ENCODE results near the gene TSSK1B. TPM values are rescaled to one million over a fixed set of nuclear protein-coding genes. Genes with fewer than 3 reads are reported as not detected.
"Not testable (repeated sequence)": the region's sequence is repeated elsewhere in the genome, so short reads cannot be mapped to it uniquely, and the experiment has no call there.

TSSK1B gene, protein sequence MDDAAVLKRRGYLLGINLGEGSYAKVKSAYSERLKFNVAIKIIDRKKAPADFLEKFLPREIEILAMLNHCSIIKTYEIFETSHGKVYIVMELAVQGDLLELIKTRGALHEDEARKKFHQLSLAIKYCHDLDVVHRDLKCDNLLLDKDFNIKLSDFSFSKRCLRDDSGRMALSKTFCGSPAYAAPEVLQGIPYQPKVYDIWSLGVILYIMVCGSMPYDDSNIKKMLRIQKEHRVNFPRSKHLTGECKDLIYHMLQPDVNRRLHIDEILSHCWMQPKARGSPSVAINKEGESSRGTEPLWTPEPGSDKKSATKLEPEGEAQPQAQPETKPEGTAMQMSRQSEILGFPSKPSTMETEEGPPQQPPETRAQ
- total RNA-seq, result not detected
- long read RNA-seq, result 0 reads

DNA sequence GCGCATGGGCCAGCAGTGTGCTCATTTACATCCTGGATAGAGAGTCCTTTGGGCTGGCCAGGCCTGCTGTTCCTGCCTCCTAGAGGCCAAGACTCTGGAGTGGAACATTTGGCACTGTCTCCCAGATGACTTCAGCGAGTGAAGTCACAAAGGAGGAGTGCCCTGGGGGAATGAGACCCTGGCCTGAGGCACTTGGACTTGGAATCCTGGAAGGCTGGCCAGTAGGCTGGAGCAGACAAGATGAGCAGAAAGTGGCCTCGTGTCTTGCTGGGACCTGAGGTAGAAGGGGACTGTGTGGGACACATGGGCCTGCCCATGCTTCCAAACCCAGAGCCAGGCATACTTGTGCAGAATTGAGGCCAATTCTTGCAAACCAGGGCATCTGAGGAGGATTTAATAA is at the start of gene TSSK1B:
Gene TSSK1B (minus strand): TSS at position 101 of the 400 bp plus-strand sequence. CDS start 150 bp downstream, outside the sequence.
- no peaks in the 10 kb centered on the region for H3K36me3 ChIP-seq
- intact Hi-C loops (cut with DNase I), result no loop called here
- TF ChIP-seq, protein P1, sequence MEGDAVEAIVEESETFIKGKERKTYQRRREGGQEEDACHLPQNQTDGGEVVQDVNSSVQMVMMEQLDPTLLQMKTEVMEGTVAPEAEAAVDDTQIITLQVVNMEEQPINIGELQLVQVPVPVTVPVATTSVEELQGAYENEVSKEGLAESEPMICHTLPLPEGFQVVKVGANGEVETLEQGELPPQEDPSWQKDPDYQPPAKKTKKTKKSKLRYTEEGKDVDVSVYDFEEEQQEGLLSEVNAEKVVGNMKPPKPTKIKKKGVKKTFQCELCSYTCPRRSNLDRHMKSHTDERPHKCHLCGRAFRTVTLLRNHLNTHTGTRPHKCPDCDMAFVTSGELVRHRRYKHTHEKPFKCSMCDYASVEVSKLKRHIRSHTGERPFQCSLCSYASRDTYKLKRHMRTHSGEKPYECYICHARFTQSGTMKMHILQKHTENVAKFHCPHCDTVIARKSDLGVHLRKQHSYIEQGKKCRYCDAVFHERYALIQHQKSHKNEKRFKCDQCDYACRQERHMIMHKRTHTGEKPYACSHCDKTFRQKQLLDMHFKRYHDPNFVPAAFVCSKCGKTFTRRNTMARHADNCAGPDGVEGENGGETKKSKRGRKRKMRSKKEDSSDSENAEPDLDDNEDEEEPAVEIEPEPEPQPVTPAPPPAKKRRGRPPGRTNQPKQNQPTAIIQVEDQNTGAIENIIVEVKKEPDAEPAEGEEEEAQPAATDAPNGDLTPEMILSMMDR (IDR thresholded peaks at IDR 0.05), result no peak
- no peak within 1 kb of the TSS for H3K4me3 ChIP-seq
- no peak within 1 kb of the TSS for H3K27ac ChIP-seq
- ATAC-seq (no peak), DNase-seq (no peak)
- H3K9me3 ChIP-seq, result no peaks in the 10 kb centered on the region
- H3K4me1 ChIP-seq, result no peaks in the 10 kb centered on the region
- H3K27me3 ChIP-seq (ENCODE audit: low read depth), result no peaks in the 10 kb centered on the region

DNA sequence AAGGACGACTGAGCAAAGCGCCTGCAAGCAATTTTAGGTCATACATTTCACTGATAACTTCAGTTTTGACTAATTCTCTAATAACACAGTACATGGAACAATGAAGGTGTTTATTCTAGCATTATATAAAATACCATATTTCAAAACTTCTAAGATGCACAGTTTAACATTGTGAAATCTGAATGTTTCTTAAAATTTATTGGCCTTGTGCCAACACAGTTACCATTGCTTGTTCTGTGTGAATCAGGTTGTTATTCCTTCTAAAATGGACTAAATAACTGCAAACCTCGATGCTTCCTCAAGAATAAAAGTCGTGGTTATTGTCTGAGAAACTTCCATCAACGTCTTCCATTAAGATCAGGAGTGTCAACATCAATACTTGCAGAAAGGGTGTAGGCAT is 45.5 kb upstream of the TSSK1B start:
- Histone ChIP-seq H3K4me1 (no peaks in the 10 kb centered on the region), H3K27ac (no peak overlapping the region), H3K27me3 (ENCODE audit: low read depth) (peaks cover 9% of the 10 kb centered on the region), H3K36me3 (no peaks in the 10 kb centered on the region), H3K4me3 (no peak overlapping the region), H3K9me3 (no peaks in the 10 kb centered on the region)
- DNase-seq, result no peak
- ATAC-seq, result no peak
- intact Hi-C loops (cut with DNase I), result no loop called here
- TF ChIP-seq, protein P1 (IDR thresholded peaks at IDR 0.05), result no peak

DNA sequence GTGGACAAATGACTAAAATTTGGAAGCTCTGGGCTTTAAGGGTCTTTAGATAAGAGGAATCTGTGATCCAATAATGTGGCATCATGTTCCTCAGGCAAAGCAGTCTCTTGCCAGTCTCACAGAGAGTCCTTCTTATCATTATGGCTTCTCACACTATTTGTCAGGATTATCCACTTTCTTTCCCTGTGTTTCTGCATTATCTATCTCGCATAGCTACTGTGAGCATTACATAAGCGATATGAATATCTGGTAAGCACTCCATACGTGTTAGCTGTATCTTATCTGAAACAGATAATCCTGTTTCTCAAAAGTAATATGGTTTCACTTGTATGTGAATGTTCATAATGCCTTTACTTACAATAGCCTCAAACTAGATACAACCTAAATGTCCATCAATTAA is 43.9 kb upstream of the TSSK1B start:
- no peak overlapping the region for H3K27ac ChIP-seq
- TF ChIP-seq, protein P1 (IDR thresholded peaks at IDR 0.05), result no peak
- DNase-seq, result no peak
- no peak for ATAC-seq
- H3K4me3 ChIP-seq, result no peak overlapping the region
- H3K4me1 ChIP-seq, result no peaks in the 10 kb centered on the region
- H3K27me3 ChIP-seq (ENCODE audit: low read depth), result peaks cover 12% of the 10 kb centered on the region
- intact Hi-C loops (cut with DNase I), result no loop called here
- no peaks in the 10 kb centered on the region for H3K36me3 ChIP-seq
- no peaks in the 10 kb centered on the region for H3K9me3 ChIP-seq

DNA sequence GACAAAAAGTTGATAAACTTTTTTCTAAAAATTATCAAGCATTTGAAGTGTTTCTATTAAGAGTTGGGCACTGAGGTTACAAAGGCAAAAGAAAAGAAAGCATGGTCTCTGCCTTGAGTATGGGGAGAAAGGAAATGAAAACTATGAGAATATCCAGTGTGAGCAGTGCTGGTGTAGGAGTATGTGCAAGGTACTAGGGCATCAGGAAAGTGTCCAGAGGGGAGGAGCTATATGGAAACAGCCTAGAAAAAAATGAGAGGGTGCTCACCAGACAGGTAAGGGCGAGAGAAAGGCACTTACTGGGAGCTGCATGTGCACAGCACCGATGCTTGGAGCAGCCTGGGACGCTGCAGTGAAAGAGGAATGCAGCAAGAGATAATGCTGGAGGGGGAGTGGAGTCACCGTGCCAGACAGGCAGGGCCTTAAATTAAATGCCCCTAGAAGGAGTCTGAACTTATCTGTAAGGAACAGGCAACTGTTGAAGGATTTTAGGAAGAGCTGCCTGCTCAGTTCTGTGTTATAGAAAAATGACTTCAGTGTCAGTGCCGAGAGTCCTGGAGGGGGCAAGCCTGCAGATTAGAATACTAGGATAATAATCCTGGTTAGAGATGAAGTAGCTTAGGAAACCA is 39.4 kb upstream of the TSSK1B start:
- Histone ChIP-seq H3K27ac (no peak overlapping the region), H3K4me1 (no peaks in the 10 kb centered on the region), H3K36me3 (no peaks in the 10 kb centered on the region), H3K9me3 (no peaks in the 10 kb centered on the region), H3K27me3 (ENCODE audit: low read depth) (peaks cover 10% of the 10 kb centered on the region), H3K4me3 (no peak overlapping the region)
- no peak for ATAC-seq
- no peak for DNase-seq
- TF ChIP-seq, protein P1 (IDR thresholded peaks at IDR 0.05), result no peak
- intact Hi-C loops (cut with DNase I), result no loop called here

DNA sequence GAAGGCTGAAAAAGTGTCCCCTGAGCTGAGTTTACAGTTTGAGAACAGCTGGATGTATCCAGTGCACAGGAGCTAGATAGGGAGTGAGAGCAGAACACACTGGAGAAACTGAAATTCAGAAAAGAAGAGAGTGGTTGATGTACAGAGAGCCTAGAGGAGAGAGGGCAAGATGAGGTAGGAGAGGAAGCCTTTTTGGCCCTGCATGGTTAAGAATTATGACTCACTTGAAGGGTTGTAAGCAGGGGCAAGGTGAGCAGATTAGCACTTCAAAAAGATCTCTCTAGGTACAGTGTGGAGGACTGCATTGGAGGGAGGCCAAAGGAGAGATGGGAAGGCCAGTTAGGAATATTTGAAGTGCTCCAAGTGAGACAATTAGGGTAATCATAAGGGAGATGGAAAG is 28.2 kb upstream of the TSSK1B start:
- no peaks in the 10 kb centered on the region for H3K36me3 ChIP-seq

DNA sequence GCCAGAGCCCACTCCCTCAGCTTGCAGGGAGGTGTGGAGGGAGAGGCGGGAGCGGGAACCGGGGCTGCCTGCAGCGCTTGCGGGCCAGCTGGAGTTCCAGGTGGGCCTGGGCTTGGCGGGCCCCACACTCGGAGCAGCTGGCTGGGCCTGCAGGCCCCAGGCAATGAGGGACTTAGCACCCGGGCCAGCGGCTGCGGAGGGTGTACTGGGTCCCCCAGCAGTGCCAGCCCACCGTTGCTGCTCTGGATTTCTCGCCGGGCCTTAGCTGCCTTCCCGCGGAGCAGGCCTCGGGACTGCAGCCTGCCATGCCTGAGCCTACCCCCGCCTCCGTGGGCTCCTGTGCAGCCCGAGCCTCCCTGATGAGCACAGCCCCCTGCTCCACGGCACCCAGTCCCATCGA is 22.3 kb upstream of the TSSK1B start:
- H3K4me1 ChIP-seq; DNase-seq; H3K4me3 ChIP-seq; intact Hi-C loops (cut with DNase I); H3K27ac ChIP-seq; ATAC-seq; H3K27me3 ChIP-seq (ENCODE audit: low read depth); H3K36me3 ChIP-seq; H3K9me3 ChIP-seq: not testable (repeated sequence)

More for the DNA sequence above, 28.2 kb upstream of the TSSK1B start:
- TF ChIP-seq, protein P1 (IDR thresholded peaks at IDR 0.05), result no peak
- Histone ChIP-seq H3K27me3 (ENCODE audit: low read depth) (no peaks in the 10 kb centered on the region), H3K9me3 (no peaks in the 10 kb centered on the region), H3K27ac (no peak overlapping the region), H3K4me1 (no peaks in the 10 kb centered on the region), H3K4me3 (no peak overlapping the region)
- DNase-seq, result no peak
- no peak for ATAC-seq
- intact Hi-C loops (cut with DNase I), result no loop called here

All from lower lobe of right lung (tissue), 2 donors.